GM12875 (cell line): ENCODE measurements around the gene ZIC4.

Experiments used
- H3K4me3 ChIP-seq: one replicate; pipeline ENCODE4 v1.5.1; 2011; ENCODE audit warnings: low read depth, low read length, control low read depth
- CTCF ChIP-seq: IDR thresholded peaks from 2 replicates; pipeline ENCODE4 v1.5.1; 2011; ENCODE audit warnings: low read depth, mild to moderate bottlenecking, control low read depth, inconsistent platforms, low read length, moderate library complexity, borderline replicate concordance; ENCODE audit not compliant: insufficient read depth

ZIC4 gene

GRCh38 chr3:147422196-147422595, 15.9 kb upstream of the ZIC4 start:
- no peak overlapping the region for H3K4me3 ChIP-seq
- TF ChIP-seq CTCF = no peak

- TF ChIP-seq CTCF = no peak
- H3K4me3 ChIP-seq = no peak overlapping the region
Measured at GRCh38 chr3:147421184-147421912, 15.0 kb upstream of the ZIC4 start.

GRCh38 chr3:147420353-147421183, 14.2 kb upstream of the ZIC4 start:
- no peak overlapping the region for H3K4me3 ChIP-seq
- TF ChIP-seq CTCF = no peak

- TF ChIP-seq CTCF = no peak
Measured at GRCh38 chr3:147419781-147420224, 13.5 kb upstream of the ZIC4 start.

GRCh38 chr3:147418808-147419701, 12.7 kb upstream of the ZIC4 start:
- no peak for TF ChIP-seq CTCF
- peak overlapping the region; percentile 2 for H3K4me3 ChIP-seq

More at GRCh38 chr3:147419781-147420224, 13.5 kb upstream of the ZIC4 start:
- no peak overlapping the region for H3K4me3 ChIP-seq

GRCh38 chr3:147418371-147418781, 12.0 kb upstream of the ZIC4 start:
- H3K4me3 ChIP-seq = no peak overlapping the region
- TF ChIP-seq CTCF = no peak
